GM21619 (cell line): ENCODE data around the gene SPRED2.

Experiments
- ATAC-seq: cut with Tn5 transposase; IDR thresholded peaks from one replicate; pipeline ENCODE4 v1.9.1; 2021; ENCODE audit not compliant: unreplicated experiment

Gene SPRED2

GRCh38 chr2:65415091-65415490 is 17.3 kb downstream of the SPRED2 start:
- ATAC-seq, result no peak

DNA sequence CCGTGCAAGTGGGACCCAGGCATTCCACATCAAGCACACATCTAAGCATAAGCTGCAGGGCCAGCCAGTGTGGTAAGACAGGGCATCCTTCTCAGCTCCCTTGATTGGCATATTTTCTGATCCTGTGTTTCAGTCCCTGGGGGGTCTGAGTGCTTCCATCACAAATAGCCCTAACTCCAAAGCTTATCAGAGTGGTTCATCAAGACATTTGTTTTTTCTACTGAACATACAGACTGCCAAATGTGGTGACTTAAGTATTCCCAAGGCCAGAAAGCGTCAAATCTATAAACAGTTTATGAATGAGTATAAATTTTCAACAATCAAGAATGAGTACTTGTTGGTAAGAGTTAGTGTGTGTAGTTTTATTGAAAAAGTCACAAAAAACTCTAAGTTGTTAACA is 18.8 kb downstream of the SPRED2 start:
- ATAC-seq, result no peak

DNA sequence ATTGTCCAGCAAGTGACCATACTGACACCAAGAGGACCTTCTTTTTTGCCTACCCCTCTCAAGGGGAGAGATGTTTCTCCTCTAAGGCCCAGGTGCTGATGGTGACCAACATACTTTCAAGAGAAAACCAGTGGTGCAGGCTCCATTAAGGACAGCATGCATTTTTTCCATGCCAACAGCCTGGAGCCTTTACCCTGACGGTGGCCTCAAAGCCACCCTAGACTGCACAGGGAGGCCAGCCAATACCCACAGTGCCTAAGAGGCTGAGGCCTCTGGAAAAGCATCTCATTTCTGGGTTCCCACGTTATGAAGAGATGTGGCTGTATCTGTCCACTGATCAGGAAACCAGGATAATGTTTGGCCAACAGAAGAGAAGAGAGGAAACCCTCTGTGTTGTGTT is 19.3 kb downstream of the SPRED2 start:
- ATAC-seq, result no peak

DNA sequence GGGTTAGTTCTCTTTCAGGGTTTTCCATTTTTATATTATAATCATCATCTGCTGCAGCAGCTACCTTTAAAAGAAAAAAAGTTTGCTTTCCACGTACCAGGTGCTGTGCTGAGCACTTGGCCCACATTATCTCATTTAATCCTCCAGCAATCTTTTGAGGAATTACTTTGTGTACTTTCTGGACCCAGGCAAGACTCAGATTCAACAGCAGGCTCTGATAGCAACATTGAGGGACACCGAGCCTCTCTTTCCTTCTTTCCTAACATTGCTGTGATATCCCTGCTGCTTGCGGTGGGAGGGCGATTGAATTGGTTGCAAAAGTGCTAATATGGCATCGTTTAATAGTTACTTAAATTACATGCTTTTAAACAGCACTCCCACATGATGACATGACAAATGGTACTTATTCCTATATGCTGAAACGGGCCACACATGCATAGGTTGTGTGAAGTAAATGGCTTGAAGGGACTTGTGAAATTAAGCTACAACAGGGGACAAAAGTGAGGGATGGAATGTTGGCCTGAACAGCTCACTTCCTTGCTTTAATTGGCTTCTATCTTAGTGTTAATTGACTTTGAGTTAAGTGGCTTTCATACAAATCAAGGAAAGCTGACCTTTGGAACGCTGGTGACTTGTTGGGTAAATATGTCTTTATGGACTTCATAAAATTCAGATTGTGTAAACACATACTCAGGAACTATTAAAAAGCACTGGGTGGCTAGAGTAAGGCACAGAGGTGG is 21.2 kb downstream of the SPRED2 start:
- ATAC-seq, result no peak

DNA sequence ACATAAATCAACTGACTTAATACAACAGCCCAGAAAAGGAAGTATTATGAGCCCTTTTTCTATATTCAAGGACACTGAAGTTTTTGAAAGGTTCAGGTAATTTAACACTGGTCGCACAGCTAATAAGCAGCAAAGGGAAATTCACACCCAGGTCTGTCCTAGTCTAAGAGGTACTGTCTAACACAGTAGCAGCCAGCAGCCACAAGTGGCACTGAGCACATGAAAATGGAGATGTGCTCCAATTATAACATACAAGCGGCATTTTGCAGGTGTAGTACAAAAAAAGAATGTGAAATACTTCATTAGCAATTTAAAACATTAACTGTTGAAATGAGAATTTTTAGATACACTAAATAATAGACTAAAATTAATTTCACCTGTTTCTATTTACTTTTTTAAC is 23.4 kb downstream of the SPRED2 start:
- ATAC-seq, result no peak

GRCh38 chr2:65407240-65407639 is 25.2 kb downstream of the SPRED2 start:
- ATAC-seq, result no peak

GRCh38 chr2:65404988-65405697 is 27.3 kb downstream of the SPRED2 start:
- ATAC-seq, result no peak

DNA sequence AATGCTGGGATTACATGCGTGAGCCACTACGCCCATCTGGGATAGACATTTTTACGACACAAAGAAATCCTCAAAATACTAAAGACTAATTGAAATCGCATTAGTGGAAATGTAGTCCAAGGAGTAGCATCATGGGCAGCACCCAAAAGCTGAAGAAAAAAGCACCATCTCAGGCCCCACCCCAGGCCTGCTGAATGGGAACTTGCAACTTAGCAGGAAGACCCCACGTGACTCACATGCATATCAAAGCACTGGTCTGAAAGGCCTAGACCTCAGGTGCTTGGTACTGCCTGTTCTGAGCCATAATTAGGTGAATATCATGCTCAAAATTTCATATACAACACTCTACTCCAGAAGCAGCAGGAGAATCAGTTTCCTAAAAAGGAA is 28.9 kb downstream of the SPRED2 start:
- ATAC-seq, result no peak

DNA sequence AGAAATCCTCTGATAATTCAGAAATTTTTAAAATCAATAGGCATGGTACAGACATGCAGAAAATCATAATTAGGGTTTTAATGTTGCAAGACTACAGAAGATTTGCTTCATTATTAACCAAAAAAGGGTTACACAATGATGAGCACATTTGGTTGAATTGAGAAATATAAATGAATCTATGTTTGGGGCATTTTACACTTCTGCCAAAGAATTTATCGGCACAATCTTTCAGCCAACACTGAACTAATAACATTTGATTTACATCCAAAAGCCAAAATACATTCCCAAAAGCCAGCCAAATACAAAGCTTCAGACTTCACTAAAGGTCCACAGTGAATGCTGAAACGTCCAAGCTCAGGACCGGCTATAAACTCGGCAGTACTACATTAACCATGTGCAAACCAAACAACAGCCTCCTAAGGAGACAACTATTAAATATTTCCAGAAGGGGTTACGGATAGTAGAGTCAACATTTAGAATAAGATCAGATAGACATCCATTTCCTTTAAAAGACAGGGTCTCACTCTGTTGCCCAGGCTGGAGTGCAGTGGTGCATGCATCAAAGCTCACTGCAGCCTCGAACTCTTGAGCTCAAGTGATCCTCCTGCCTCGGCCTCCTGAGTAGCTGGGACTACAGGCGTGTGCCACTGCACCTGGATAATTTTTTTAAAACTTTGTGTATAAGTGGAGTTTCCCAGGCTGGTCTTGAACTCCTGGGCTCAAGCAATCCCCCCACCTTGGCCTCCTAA is 29.4 kb downstream of the SPRED2 start:
- no peak for ATAC-seq

DNA sequence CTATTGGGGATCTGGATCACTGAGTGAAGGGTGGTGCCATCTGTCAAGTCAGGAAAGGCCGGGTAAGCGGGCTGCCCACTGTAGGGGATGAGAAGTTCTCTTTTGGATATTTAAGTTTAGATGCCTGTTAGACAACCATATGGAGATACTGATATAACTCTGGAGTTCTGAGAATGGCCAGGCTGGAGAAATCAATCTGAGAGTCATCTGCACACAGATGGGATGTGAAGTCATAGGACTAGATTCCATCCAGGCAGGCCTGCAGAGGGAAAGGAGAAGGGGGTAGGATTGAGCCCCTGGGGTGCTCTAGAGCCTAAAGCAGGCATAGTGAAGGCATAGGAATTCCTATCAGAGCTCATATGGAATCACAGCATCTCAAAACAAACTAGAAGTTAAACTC is 30.1 kb downstream of the SPRED2 start:
- no peak for ATAC-seq

GRCh38 chr2:65397122-65397521 is 35.3 kb downstream of the SPRED2 start:
- no peak for ATAC-seq

DNA sequence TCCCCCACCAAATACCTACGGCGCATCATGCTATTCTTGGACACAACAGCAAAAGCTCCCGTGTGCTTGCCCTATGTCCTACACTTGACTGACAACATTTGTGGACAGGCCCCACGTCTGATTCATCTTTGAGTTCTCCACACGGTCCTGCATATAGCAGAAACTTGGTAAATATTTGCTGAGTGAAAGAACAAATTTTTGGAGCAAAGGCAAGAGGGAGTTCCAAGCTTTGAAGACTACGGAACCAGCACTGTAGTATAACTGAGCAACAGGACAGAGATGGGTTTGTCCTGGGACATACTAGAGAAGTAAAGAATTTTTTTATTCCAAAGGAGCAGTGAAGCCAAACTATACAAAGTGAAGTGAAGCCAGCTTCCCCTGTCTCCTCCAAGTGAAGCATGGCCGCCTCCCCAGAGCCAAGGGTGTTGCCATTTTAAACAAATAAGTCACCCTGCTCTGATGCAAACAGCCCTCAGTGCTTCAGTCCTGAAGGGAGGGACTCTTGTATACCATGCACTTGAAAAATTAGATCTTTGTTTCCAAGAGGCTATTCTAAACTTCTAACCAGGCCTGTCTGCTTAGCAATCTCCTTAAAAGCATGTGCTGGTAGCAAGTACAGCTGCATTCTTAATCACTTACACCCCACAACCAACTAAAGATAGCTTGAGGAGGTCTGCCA is 35.9 kb downstream of the SPRED2 start:
- ATAC-seq, result no peak

DNA sequence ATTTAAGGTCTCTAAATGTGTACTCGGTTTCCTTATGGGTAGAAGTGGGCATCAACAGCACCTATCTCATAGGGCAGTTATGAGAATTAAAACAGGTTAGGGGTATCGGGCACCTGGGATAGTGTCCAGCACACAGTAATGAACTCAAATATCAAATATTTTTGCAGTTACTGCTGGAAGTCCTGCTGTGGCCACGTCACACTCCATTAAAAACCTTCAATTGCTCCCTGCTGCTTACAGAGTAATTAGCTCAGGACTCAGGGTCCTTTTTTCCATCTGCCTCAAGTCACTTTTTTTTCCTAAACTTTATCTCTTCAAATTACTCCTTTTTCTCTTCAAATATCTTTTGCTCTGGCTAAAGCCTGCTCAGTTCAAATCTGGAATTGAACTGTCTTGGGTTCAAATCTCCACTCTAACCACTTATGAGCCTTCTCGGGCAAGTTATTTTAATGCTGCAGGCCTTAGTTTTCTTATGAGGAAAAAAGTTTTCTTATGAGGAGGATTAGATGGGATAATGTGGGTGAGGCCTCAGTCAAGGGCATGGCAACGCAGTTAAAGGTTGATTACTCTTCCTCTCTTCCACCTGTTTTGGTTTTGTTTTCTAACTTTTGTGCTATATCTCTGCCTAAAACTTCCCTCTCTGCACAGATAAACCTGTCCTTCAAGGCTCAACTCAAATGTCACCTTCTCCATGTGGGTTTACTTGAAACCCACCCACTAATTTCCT is 36.6 kb downstream of the SPRED2 start:
- ATAC-seq, result no peak

GRCh38 chr2:65393743-65394422 is 38.5 kb downstream of the SPRED2 start:
- no peak for ATAC-seq

DNA sequence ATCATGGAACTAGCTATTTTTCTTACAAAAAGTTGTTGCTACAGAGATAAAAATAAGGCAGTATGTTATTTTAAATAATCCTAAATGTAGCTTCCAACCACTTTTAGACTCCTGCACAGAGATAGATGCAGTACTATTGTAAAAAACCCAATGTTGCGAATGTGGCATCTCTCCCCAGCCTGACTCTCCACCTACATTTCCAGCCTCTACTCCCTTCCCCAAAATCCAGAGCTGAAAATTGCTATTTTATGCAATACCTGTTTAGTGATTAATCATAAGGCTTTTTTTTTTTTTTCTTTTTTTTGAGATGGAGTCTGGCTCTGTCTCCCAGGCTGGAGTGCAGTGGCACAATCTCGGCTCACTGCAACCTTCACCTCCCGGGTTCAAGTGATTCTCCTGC is 39.4 kb downstream of the SPRED2 start:
- ATAC-seq, result no peak

DNA sequence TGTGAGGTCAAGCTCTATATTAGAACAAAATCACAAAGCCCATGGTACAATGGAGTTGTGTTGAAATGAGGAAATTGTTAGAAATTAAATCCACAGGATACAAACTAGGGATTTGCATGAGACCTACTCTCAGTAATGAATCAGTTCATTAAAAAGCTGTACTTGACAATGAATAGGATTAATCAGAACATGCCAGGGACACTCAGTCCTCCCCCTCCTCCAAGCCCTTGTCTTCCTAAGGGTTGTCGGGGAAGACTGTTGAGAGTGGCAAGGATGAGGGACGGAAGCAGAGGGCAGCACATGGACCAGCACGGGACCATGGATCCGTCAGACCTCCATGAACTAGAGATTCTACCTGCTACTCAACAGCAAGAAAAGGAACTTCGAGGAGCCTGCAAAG is 39.8 kb downstream of the SPRED2 start:
- ATAC-seq, result no peak

- peak; percentile 81 for ATAC-seq
Measured at GRCh38 chr2:65390134-65390533, 42.3 kb downstream of the SPRED2 start.

DNA sequence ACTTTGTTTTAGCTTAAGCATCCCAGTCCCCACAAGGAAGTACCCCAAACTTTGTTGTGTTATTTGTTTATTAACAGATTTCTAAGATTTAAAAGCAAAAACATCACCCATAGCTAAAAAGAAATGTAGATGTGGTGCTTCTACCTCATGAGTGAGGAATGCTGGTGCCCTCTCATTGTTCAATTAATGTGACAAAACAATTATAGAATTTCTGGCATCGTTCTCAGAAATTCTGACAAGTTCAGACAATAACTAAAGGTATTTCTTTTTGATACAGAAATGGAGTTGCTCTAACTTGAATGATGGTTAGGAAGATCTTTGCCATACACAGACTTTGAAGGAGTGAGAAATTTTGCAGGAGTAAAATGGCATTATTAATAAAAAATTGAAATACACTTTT is 42.9 kb downstream of the SPRED2 start:
- no peak for ATAC-seq

DNA sequence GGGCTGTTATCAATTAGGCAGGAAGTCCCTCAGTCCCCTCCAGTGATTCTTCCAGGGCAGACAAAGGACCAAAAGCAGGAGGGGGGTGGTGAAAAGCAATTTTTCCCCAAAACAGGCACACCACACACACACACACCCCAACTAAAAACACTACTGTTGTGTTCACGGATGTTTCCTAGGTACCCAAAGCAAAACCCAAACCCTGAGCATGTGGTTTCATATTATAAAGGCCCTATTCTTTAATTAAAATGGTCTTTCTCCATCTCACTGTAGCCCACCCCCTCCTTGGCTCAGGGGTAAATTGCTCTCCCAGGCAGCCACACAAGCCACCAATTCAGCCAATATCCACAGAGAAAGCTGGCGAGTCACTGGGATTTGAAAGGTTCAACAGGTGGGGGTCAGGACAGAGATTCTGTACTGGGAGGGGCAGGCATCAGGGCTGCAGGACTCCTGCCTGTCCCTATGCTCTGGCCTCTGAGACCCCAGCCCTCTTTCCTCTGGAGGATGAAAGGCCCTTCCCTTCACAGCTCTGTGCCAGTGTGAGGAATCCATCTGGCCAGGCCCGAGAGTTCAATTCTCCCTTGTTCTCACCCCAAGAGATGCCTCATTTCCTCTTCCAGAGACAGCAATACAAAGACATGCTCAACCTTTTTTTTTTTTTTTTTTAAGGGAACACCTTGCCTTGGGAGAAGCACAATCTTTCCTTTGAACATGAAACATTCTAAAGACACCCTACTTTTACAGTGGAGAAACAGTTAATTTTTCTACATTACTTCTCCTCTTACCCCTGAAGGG is 43.6 kb downstream of the SPRED2 start:
- ATAC-seq, result no peak
